OCI-LY1 (cell line): ENCODE data around the gene ZNF85.
A peak's percentile ranks its signal among the peaks of the same experiment; 100 is the strongest.
"Not testable (repeated sequence)": the region's sequence is repeated elsewhere in the genome, so short reads cannot be mapped to it uniquely, and the experiment has no call there.

ENCODE experiments used
- H2AFZ ChIP-seq: fragments of 200-600 bp; sonication (generic), shearing (Covaris generic); 2 replicates; pipeline ENCODE4 v1.6.0; 2014; ENCODE audit warnings: antibody characterized with exemption, mild to moderate bottlenecking, low read length
- H3F3A ChIP-seq: fragments of 200-600 bp; sonication (generic), shearing (Covaris generic); 2 replicates; pipeline ENCODE4 v1.6.0; 2014; ENCODE audit warnings: mild to moderate bottlenecking, antibody characterized with exemption, low read length, moderate library complexity; ENCODE audit not compliant: insufficient read depth
- H3K27ac ChIP-seq: fragments of 200-600 bp; sonication (generic); 2 replicates; pipeline ENCODE4 v1.5.1; 2014; ENCODE audit warnings: low read length, mixed run types, mild to moderate bottlenecking, low read depth; ENCODE audit not compliant: poor library complexity, severe bottlenecking
- H3K27me3 ChIP-seq: fragments of 200-600 bp; sonication (generic); 2 replicates; pipeline ENCODE4 v1.6.0; 2014; ENCODE audit warnings: antibody characterized with exemption, mild to moderate bottlenecking, low read length, moderate library complexity; ENCODE audit not compliant: insufficient read depth
- H3K36me3 ChIP-seq: fragments of 200-600 bp; sonication (generic); 2 replicates; pipeline ENCODE4 v1.6.1; 2014; ENCODE audit warnings: mild to moderate bottlenecking, antibody characterized with exemption, low read length, moderate library complexity, mixed read lengths; ENCODE audit not compliant: insufficient read depth
- H3K4me1 ChIP-seq: fragments of 200-600 bp; sonication (generic); 2 replicates; pipeline ENCODE4 v1.5.1; 2014; ENCODE audit warnings: mild to moderate bottlenecking, low read length, moderate library complexity; ENCODE audit not compliant: insufficient read depth, severe bottlenecking
- H3K4me2 ChIP-seq: fragments of 200-600 bp; sonication (generic), shearing (Covaris generic); 2 replicates; pipeline ENCODE4 v1.6.1; 2014; ENCODE audit warnings: low read length
- H3K4me3 ChIP-seq: fragments of 200-600 bp; sonication (generic); 2 replicates; pipeline ENCODE4 v1.5.1; 2014; ENCODE audit warnings: low read length, low read depth, mild to moderate bottlenecking, mixed read lengths; ENCODE audit not compliant: poor library complexity, severe bottlenecking
- H3K79me2 ChIP-seq: fragments of 200-600 bp; shearing (Covaris generic); 2 replicates; pipeline ENCODE4 v1.6.1; 2016; ENCODE audit warnings: mixed run types, low read length, mixed read lengths; ENCODE audit not compliant: insufficient read depth
- H3K9ac ChIP-seq: fragments of 200-600 bp; sonication (generic), shearing (Covaris generic); 2 replicates; pipeline ENCODE4 v1.6.1; 2014; ENCODE audit warnings: mild to moderate bottlenecking, low read length, mixed read lengths
- H3K9me2 ChIP-seq: fragments of 200-600 bp; sonication (generic), shearing (Covaris generic); 2 replicates; pipeline ENCODE4 v1.6.1; 2014; ENCODE audit warnings: low read depth, mild to moderate bottlenecking, low read length, mixed read lengths
- H3K9me3 ChIP-seq: fragments of 200-600 bp; shearing (Covaris generic); 2 replicates; pipeline ENCODE4 v1.6.1; 2014; ENCODE audit warnings: low read length, mixed read lengths
- H4K20me1 ChIP-seq: fragments of 200-600 bp; sonication (generic), shearing (Covaris generic); 2 replicates; pipeline ENCODE4 v1.6.0; 2016; ENCODE audit warnings: mild to moderate bottlenecking, low read length; ENCODE audit not compliant: insufficient read depth
- CTCF ChIP-seq: fragments of 200-600 bp; sonication (generic), shearing (Covaris generic); IDR thresholded peaks from 2 replicates; pipeline ENCODE4 v1.5.1; 2017; ENCODE audit warnings: mild to moderate bottlenecking, antibody characterized with exemption, low read length, moderate library complexity, mixed read lengths
- EZH2 ChIP-seq: fragments of 200-600 bp; sonication (generic), shearing (Covaris generic); IDR thresholded peaks from 2 replicates; pipeline ENCODE4 v1.8.0; 2017; ENCODE audit warnings: borderline replicate concordance, mixed run types, mild to moderate bottlenecking, antibody characterized with exemption, low read length, moderate library complexity, mixed read lengths

ZNF85 gene

DNA sequence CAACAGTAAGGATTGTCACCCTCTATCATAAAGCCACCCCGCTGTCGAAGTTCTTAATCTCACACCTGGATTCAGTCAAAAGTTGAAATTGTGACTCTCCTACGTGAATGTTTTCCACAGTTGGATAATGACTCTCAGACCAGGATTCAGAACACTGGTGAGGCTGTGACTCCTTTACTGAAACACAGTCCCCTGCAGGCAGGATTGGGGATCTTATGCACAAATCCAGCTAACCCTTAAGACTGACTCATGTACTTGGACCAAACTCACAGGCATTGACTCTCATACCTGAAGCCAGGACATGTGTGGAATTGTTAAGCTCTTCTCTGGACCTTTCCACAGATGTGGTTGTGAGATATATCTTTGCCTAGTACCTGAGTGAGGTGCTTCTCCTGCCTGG is 46.8 kb downstream of the ZNF85 start:
- Histone ChIP-seq H3K9me2 (no peaks in the 10 kb centered on the region), H3K79me2 (no peaks in the 10 kb centered on the region), H3K27me3 (no peaks in the 10 kb centered on the region), H3K4me2 (no peak overlapping the region), H3K4me1 (no peaks in the 10 kb centered on the region), H2AFZ (no peak overlapping the region), H3F3A (no peaks in the 10 kb centered on the region), H4K20me1 (no peaks in the 10 kb centered on the region), H3K9me3 (no peaks in the 10 kb centered on the region), H3K27ac (no peak overlapping the region), H3K4me3 (no peak overlapping the region), H3K9ac (no peak overlapping the region), H3K36me3 (no peaks in the 10 kb centered on the region)
- no peak for TF ChIP-seq EZH2
- no peak for TF ChIP-seq CTCF

DNA sequence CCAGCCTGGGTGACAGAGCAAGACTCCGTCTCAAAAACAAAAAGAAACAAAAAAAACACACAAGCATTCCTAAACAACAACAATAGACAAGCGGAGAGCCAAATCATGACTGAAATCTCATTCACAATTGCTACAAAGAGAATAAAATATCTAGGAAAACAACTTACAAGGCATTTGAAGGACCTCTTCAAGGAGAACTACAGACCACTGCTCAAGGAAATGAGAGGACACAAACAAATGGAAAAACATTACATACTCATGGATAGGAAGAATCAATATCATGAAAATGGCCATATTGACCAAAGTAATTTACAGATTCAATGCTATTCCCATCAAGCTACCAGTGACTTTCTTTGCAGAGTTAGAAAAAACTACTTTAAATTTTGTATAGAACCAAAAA is 69.7 kb downstream of the ZNF85 start:
- not testable (repeated sequence) for H3K79me2 ChIP-seq, H3K4me3 ChIP-seq, H3K9me2 ChIP-seq, H3K27ac ChIP-seq, H4K20me1 ChIP-seq, H3K36me3 ChIP-seq, H3K4me1 ChIP-seq, H3K4me2 ChIP-seq, H3K9me3 ChIP-seq, H3F3A ChIP-seq, H3K27me3 ChIP-seq, H2AFZ ChIP-seq, H3K9ac ChIP-seq

DNA sequence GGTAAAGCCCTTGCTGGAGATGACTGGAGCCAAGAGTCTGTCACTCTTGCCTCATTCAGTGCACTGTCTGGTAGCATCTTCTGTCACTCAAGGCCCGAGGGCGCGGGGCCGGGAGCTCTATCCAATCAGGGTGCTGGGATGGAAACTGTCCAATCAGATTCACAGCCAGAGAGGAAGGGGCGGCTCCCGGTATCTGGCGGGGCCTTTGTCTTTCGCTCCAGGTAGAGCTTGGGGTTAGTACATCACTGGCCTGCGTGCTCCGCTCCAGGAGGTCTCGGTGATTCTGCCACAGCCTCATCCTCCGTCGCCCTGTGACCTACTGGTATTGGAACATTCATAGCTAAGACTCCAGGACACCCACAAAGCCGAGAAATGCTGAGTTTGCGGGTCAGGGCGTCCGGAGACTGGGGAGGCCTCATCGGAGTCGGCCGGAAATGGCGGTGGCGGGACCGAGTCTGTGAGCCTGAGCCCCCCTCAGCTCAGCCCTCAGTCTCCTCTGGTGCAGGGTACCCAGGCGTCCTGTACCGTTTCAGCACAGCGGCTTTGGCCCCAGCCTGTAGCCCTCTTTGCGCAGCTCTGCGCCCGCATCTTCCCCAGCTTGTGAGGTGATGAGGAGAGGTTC is 76.8 kb downstream of the ZNF85 start:
- TF ChIP-seq EZH2 (no peak), CTCF (no peak)
- peak overlapping the region; percentile 76 for H3K4me3 ChIP-seq
- no peaks in the 10 kb centered on the region for H4K20me1 ChIP-seq
- no peaks in the 10 kb centered on the region for H3K79me2 ChIP-seq
- H3K36me3 ChIP-seq: no peaks in the 10 kb centered on the region
- H3F3A ChIP-seq: no peaks in the 10 kb centered on the region
- H3K9me2 ChIP-seq: no peaks in the 10 kb centered on the region
- peak overlapping the region; percentile 81 for H3K9ac ChIP-seq
- peak overlapping the region; percentile 73 for H3K27ac ChIP-seq
- H2AFZ ChIP-seq: peak overlapping the region; percentile 89; the same call in 1 of the 2 replicates
- H3K4me1 ChIP-seq: peaks cover 6% of the 10 kb centered on the region
- H3K4me2 ChIP-seq: peak overlapping the region; percentile 79
- no peaks in the 10 kb centered on the region for H3K27me3 ChIP-seq
- H3K9me3 ChIP-seq: no peaks in the 10 kb centered on the region
